OCI-M1 (cell line): Measurements from ENCODE around the gene PDPK1.
"Not testable (repeated sequence)": the region's sequence is repeated elsewhere in the genome, so short reads cannot be mapped to it uniquely, and the experiment has no call there.

Source experiments
- DNase-seq: peaks from one replicate; lab custom pipeline; 2025; lab: John Stamatoyannopoulos, UW

Gene PDPK1

GRCh38 chr16:2611877-2612276, 74.1 kb downstream of the PDPK1 start:
- DNase-seq = not testable (repeated sequence)

- not testable (repeated sequence) for DNase-seq
Observed at GRCh38 chr16:2613251-2613650, 75.4 kb downstream of the PDPK1 start.

DNA sequence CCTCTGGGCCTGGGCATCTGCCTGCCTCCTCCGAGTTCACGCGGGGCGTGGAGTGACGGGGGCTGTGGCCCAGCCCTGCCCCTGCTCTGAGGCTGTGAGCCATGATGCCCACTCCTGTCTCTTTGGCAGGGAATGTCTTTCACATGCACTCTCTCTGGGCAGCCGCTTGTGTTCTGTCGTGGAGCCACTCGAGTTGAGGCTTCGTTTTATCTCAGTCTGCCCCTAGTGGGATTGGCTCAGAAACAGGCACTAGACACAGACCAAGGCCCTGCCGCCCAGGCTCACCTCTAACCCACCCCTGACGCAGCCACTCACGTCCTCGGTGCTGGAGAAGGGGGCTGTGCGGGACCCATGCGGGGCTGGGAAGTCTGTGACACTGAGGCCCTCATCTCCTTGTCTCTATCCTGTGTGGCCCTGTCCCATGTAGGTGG, 77.0 kb downstream of the PDPK1 start:
- no peak for DNase-seq

DNA sequence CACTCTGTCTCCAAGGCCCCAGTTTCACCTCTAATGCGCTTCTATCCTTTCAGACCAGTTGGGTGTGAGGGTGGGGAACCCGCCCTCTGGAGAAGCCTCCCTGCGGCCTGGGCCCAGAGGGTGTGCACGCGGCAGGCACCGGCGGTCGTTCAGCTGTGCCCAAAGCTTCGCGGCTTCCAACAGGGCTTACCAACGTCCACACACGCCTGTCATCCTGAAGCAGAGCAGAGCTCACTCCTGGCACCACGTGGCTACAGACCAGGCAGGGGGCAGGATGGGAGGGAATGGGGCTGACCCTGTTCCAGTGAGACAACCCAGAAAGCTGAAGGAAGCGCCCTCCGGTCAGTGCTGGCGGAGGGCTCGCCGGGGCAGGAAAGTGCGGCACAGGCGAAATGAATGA, 81.1 kb downstream of the PDPK1 start:
- DNase-seq = not testable (repeated sequence)

GRCh38 chr16:2619628-2620027, 81.8 kb downstream of the PDPK1 start:
- not testable (repeated sequence) for DNase-seq

GRCh38 chr16:2620870-2621269, 83.0 kb downstream of the PDPK1 start:
- DNase-seq = not testable (repeated sequence)

- DNase-seq = not testable (repeated sequence)
Observed at GRCh38 chr16:2621395-2621794, 83.6 kb downstream of the PDPK1 start.

GRCh38 chr16:2627075-2627474, 89.3 kb downstream of the PDPK1 start:
- not testable (repeated sequence) for DNase-seq

DNA sequence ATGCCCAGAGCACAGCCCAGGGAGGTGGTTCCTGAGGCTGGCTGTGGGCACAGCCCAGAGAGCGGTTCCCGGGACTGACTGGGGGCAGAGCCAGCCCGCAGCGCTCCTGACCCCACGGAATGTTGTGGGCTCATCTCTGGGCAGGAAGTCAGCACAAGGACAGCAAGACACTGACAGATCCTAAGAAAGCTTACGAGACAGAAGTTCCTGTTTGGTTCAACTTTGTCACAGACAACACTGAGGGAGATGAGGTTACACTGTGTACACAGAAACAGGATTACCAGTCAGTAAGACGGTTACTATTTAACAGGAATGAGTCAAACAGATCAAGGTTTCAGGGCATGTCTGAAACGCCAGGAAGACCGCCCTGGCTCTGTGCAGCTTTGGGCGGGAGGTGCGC, 93.4 kb downstream of the PDPK1 start:
- DNase-seq = not testable (repeated sequence)

DNA sequence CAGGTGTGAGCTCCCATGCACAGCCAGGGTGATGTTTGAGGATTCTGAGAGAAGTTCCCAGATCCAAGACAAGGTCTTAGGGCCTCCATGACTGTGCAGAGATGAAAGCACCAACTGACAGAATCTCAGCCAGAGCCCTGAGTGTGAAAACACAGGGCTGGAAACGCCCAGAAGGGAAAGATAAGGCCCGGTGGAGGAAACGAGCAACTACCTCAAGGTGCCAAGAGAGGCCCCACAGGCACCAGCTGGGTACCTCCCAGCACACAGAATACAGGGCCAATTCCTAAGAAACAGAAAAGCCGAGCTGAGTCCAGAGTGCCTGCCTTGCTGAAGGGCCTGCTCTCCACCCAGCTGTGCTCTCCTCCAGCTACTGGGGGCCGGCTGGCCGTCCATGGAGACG, 94.5 kb downstream of the PDPK1 start:
- DNase-seq = not testable (repeated sequence)

DNA sequence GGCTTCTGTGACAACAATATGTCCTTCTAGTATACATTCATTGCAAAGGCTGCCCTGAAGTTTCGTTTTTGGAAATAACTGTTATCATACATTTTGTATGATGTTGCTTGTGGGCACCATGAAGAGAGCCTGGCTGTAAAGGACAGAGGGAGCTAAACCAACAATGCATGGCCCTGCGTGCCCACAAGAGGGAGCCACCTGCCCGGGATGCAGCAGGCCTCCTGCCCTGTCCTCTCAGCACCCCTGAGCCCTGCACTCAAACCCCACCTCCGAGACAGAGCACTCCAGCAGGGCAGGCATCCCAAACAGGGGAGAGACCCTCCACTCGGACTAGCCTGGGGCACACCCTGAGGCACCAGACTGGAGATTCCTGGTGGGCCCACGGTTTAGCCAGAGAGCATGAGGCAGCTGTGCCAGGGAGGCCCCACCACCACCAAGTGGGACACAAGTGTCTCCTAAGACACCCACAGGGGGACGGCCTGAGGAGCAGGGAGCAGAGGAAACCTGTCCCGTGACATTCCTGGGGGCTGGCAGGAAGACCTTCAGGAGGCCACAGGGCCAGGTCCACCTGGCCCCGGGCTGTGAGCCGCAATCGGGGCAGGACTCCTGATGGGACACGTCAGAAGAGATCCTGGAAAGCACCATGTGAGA, 101.4 kb downstream of the PDPK1 start:
- DNase-seq = not testable (repeated sequence)

- DNase-seq = not testable (repeated sequence)
Observed at GRCh38 chr16:2639722-2640072, 101.9 kb downstream of the PDPK1 start.

GRCh38 chr16:2642561-2642960, 104.7 kb downstream of the PDPK1 start:
- DNase-seq = not testable (repeated sequence)

GRCh38 chr16:2644754-2645453, 107.1 kb downstream of the PDPK1 start:
- DNase-seq = not testable (repeated sequence)

DNA sequence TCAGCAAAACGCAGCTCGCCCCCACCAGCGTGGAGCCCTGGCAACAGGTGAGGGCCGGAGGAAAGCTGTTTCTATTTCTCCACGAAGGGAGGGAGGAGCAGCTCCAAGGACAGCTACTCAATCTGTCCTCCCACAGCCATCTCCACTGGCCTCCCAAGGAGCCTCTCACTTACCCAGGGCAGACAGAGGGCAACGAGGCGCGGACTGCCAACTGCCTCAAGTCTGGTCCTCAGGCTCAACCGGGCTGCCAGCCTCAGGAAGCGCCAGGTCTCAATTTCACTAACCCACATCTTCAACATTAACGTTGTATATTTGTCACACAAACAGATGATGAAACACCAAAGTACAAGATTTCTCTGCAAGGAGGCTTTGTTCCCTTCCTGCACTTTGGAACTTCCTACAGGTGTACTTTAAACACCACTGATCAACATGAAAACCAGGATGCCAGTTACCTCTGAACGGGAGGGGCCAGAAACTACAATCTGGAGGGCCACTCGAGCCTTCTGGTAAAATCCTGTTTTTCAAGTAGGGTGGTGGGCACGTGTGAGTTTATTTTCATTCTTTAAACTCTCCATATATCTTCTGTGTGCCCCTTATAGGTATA, 113.5 kb downstream of the PDPK1 start:
- not testable (repeated sequence) for DNase-seq
